COR-L47 (cell line): ENCODE results near the gene FXYD6.

Experiments
- DNase-seq: peaks from one replicate; lab custom pipeline; 2025; lab: John Stamatoyannopoulos, UW

The FXYD6 gene

GRCh38 chr11:117843666-117844484, 32.6 kb downstream of the FXYD6 start:
- DNase-seq, result peak; percentile 49

DNA sequence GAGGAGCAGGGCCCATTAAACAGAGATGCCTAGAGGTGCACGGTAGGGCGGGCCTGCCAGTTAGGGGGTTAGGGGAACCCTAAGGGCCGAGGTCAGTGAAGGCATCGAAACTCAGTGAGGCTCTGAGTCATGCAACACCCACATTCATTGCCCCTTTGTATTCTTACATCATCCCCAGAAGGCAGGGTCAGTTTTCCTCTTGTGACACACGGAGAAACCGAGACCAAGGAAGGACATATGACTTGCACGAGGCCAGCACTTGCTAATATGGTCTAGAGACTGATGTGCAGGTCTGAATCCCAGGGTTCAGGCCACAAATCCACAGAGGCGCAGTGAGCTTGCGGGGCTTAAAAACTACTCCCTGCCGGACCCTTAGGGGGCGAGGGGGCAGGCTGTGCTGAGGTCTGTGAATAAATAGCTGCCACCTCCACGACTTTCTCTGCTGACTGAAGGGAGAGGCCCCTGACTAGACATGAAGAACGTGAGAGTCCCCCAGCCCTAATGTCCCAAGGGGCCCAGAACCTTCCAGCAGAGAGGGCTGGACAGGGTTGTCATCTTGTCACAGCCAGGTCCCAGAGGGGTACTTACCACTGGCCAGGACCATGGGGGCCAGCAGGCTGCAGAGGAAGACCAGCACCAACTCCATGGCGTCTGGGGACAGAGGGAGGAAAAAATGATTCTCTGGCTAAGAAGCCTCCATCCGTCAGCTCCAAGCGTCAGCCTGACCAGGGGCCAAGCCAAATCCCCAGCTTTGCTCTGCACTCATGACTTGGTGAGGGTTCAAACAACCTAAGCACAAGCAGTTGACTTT, 34.1 kb downstream of the FXYD6 start:
- DNase-seq, result no peak

DNA sequence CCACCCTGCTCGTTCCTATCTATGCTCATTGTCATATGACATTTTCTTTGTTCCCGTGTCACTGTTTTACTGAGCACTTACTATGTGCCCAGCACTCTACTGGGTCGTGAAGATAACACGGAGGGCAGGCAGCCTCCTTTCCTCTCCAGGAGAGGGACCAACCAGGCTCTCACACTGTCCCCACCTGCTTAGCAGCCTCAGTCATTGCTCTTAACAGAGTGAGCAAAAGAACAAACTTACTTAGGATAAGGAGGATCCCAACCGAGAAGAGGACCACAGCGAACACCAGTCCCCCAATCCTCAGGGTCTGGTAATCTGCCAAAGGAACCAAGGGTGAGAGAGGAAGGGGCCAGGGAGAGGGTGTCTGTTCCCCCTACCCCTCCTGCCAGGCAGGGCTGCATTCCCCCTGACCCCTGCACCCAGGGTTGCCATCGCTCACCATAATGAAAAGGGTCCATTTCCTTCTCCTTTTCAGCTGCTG, 34.9 kb downstream of the FXYD6 start:
- DNase-seq, result no peak

DNA sequence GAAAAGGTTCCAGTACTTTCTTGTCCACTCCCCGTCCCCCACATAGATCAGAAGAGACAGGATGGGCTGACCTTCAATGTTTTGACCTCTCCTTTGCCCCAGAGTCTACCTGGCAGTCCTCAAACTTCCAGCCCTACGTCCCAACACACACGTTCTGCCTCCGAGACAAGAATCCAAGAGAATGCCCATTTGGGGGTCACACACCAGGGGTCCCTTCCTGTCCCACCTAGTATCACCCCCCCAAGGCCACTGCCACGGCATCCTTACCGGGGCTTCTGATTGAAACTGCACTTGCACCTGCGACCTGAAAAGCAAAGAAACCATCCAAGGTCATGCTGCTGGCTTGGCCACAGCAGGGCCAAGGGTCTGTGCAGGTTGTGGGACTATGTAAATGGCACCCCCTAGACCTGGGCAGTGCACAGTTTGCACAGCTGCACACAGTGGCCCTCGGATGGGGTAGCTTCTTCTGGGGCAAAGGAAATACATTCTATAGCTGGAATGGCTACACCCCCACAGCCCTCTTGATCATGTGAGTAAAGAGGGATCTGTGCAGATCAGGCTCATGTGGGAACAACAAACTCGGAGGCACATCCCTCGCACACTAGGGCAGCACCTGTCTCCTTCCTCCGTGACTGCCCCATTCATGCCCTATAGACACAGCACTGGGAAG, 35.4 kb downstream of the FXYD6 start:
- DNase-seq, result no peak

DNA sequence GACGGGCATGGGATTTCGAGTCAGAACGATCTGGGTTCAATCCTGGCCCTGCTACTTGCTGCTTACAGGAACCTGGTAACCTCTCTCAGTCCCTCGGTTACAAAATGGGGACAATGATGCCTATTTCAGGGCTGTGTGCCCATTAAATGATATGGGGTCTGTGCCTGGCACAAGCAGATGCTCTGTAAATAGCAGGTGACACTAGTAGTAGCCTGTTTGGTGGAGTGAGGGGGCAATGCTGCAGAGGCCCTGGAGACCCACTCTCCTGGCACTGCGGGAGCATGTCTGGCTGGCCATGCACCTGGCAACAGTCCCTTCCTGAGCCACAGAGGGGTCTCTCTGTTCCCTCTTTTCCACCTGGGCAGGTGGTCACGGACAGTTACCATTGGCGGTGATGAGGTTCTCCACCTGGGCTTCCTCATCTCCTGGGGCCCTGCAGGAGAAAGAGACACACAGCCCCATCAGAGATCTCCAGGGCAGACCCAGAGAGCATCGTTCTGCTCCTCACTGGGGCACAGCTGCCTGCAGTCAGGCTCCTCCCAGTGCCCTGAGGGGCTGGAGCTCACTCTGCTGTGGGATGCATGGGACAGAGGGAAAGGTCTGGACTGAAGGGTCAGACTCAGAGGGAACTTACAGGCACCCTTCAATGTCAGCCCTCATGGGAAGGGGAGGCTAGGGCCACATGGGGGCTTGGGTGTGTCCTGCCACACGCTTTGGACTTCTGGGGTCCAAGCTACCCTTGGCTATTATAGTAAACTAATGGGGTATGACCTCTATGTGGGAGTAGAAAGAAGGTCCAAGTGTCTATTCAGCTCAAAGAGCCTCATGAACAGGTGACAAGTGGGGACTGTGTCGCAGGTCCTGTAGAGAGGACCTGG, 36.3 kb downstream of the FXYD6 start:
- no peak for DNase-seq

DNA sequence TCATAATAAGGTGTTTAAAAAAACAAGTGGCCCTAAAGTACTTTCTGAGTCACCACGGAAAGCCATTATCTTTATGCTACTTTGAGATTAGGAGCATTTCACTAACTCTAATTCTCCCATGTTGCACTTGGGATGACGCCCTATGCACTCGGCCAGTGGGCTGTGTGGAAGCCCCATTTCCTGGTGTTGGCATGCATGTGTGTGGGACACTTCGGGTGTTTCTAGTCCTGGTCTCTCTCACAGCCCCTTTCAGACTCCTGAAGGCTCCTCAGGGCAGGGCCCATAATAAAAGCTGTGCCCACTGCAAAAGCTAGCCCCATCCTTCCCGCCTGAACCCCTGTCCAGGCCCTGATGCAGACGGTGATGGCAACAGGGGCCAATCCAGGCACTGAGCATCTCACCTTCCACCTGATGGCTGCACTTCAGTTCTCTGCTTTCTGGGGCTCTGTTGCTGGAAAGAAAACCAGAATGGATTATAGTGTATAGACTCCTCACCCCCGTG, 37.0 kb downstream of the FXYD6 start:
- no peak for DNase-seq

GRCh38 chr11:117838901-117839300, 37.6 kb downstream of the FXYD6 start:
- DNase-seq, result no peak

- DNase-seq, result no peak
Measured at GRCh38 chr11:117837791-117838190, 38.7 kb downstream of the FXYD6 start.

- no peak for DNase-seq
Measured at GRCh38 chr11:117837070-117837776, 39.2 kb downstream of the FXYD6 start.

DNA sequence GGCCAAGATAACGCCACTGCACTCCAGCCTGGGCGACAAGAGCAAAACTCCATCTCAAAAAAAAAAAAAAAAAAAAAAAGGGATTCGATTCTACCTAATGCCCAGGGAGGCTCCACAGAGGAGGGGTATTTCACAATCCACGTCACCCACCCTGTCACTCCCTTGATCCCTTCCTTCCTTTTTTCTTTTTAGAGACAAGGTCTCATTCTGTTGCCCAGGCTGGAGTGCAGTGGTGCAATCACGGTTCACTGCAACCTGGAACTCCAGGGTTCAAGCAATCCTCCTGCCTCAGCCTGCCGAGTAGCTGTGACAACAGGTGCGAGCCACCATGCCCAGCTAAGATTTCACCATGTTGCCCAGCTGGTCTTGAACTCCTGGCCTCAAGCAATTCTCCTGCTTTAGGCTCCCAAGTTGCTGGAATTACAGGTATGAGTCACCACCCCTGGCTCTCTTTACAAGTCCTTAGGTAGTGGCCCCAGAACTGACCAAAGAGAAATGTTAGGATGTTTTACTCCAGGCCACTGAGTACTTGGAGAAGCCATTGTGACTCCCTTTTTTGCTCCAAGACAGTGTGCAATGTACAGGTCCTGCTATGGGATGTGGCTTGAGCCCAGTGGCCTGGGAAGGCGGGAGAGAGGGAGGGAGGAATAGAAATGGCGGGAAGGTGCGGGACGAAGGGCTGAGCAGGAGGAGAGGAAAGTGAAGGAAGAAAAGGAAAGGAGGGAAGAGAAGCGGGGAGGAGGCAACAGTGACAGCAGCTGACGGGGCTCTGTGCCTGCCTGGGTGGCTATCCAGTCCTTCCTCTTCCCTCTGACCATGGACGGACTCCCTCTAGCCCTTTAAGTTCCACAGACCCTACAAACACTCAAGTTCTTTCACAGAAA, 40.1 kb downstream of the FXYD6 start:
- no peak for DNase-seq

GRCh38 chr11:117835576-117835975, 40.9 kb downstream of the FXYD6 start:
- DNase-seq, result no peak

- DNase-seq, result no peak
Measured at GRCh38 chr11:117834838-117835443, 41.5 kb downstream of the FXYD6 start.

DNA sequence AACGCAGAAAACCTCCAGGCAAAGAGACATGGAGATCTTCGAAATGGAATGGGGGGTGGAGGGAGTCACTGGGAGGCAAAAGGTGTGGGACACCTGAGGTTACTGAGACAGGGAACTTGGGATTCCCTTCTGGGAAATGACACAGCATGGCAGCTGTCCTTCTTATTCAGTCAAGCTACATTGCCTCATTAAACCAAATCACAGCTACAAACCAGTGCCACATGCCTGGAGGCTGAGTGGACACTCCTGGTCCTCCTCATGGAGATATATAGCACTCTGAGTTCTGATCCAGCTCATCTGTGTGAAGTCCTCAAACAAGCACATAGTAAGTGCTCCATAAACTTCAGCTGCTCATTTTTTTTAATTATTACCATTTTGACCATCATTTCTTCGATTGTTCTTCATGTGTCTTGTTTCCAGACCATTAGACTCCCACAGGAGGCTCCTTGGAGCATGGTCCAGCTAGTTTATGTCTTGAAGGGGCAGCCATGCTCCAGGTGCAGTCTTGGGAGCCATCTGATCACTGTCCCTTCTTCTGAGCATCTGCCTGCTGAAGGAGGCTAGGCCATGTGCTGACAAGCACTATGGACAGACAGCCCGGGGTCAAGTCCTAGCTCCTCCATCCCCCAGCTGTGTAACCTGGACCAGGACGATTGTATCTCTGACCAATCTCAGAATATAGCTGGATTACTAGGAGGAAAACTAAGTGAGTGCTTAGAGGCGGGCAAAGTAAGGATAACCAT, 42.2 kb downstream of the FXYD6 start:
- no peak for DNase-seq

- DNase-seq, result peak; percentile 96
Measured at GRCh38 chr11:117833401-117833891, 43.0 kb downstream of the FXYD6 start.

- no peak for DNase-seq
Measured at GRCh38 chr11:117832511-117832910, 43.9 kb downstream of the FXYD6 start.

- DNase-seq, result no peak
Measured at GRCh38 chr11:117831661-117832415, 44.6 kb downstream of the FXYD6 start.

DNA sequence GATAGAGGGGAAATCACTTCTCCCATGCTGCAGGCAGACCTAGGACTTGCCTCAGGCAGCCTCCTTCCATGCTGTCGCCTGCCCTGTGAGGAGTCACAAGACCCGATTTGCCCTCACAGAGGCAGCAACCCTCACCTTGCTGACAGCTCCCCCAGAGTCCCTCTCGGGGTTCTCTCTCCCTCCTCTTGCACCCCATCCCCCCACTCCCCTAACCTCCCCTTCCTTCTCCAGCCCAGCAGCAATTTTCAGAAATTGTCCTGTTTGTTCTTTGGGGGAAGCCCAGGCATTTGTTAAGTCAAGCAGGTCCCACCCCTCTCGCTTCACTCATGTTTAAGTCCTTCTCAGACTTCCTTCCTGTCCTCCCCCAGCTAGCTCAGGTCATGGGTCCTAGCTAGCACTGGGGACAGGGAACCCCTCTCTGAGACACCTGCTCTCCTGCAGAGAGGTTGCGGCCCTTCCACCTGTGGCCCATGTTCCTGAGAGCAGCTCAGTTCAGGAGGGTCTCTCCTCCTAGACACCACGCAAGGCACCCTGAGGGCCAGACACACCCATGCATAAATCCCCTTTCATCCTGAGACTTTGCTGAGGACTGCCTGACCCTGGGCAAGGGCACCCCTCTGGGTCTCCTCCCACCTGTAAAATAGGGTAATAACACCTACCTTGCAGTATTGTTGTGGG, 45.6 kb downstream of the FXYD6 start:
- no peak for DNase-seq
